H1 (cell line): Measurements from ENCODE around the gene RAB3GAP2. TPM values are rescaled to one million over a fixed set of nuclear protein-coding genes. Genes with fewer than 3 reads are reported as not detected.

ENCODE experiments used
- CTCF ChIP-seq, 3 experiments: IDR thresholded peaks; 1 replicate in 2 of 3; 2 replicates in 1 of 3; pipeline versions ENCODE4 v1.5.1 to v1.6.1; 2011; ENCODE audit warnings: low read length in 3 of 3, mild to moderate bottlenecking in 3 of 3, inconsistent platforms in 2 of 3, low read depth in 1 of 3, moderate library complexity in 1 of 3; ENCODE audit not compliant: insufficient read depth in 1 of 3; ENCODE audit errors: control extremely low read depth in 1 of 3
- EP300 ChIP-seq, 2 experiments: IDR thresholded peaks; 1 replicate in 1 of 2; 2 replicates in 1 of 2; pipeline ENCODE4 v1.6.1; 2011 to 2012; ENCODE audit warnings: low read depth in 2 of 2, low read length in 2 of 2, mild to moderate bottlenecking in 2 of 2, borderline replicate concordance in 1 of 2, inconsistent platforms in 1 of 2, moderate library complexity in 1 of 2
- POU5F1 ChIP-seq: IDR thresholded peaks from 2 replicates; pipeline ENCODE4 v1.6.1; 2011; ENCODE audit warnings: low read depth, mild to moderate bottlenecking, low read length, moderate library complexity
- RBBP5 ChIP-seq: IDR thresholded peaks from 2 replicates; pipeline ENCODE4 v1.7.1; 2012; ENCODE audit warnings: low read depth, mild to moderate bottlenecking, inconsistent platforms, low read length, moderate library complexity, borderline replicate concordance
- TEAD4 ChIP-seq: IDR thresholded peaks from 2 replicates; pipeline ENCODE4 v1.6.1; 2012; ENCODE audit warnings: low read depth, low read length, inconsistent platforms, mixed read lengths
- polyA plus RNA-seq, 7 experiments: library from polyadenylated mRNA; depleted of rRNA in 3 of 7; stranded (reverse) in 5 of 7; unstranded in 2 of 7; fragments of >200 nt in 5 of 7; fragments of 200-250 nt in 2 of 7; gene quantifications; 1 replicate in 5 of 7; 2 replicates in 1 of 7; 4 replicates in 1 of 7; pipeline versions ENCODE4 v1.2.1 to v1.2.3, GENCODE V29; 2011 to 2013; ENCODE audit warnings: missing spikeins in 2 of 7, mixed read lengths in 2 of 7
- total RNA-seq: library from RNA; stranded (reverse); fragmentation: NEBNext Ultra II Directional; extraction: Animal tissue kit (Norgen Biotek cat#: 25700); gene quantifications from 2 replicates; pipeline ENCODE4 v1.2.1, GENCODE V29; 2021
- TF ChIP-seq, protein P1 (sequence below): IDR thresholded peaks from 2 replicates; pipeline ENCODE4 v1.6.1; 2012; ENCODE audit warnings: inconsistent platforms

RAB3GAP2 gene
- total and polyA plus RNA-seq, 2 of the 8 experiments (the other 6 are each of a cell fraction or from before 2014, with no cell fraction given), result 19.7 to 52.7 TPM

DNA sequence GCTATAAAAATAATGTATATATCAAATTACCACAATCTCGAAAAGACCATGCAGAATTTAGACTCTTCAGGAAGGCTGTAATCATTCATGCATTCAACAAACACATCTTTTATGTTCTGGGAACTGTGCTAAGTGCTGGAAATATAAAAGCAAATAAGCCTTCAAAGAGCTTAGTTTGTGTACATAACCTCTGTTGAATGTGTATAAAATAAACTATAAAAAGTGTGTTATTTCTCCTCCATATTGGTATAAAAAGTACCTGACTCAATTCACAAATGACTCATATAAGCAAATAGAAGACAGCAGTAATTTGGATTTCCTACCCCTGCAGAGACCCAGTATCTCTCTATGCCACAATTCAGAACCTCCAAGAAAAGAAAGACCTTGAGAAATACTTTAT is 36.8 kb downstream of the RAB3GAP2 start (continued):
- TF ChIP-seq, protein P1, sequence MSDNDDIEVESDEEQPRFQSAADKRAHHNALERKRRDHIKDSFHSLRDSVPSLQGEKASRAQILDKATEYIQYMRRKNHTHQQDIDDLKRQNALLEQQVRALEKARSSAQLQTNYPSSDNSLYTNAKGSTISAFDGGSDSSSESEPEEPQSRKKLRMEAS, result no peak
- TF ChIP-seq POU5F1 (no peak), EP300 (IDR thresholded peaks at IDR 0.05; ENCODE audit: borderline replicate concordance in 1 of 2, low read depth in 2 of 2, low read length in 2 of 2) (no peak), CTCF (IDR thresholded peaks at IDR 0.05; ENCODE audit: control extremely low read depth in 1 of 3, insufficient read depth in 1 of 3, low read depth in 1 of 3, low read length in 3 of 3) (no peak), TEAD4 (no peak), RBBP5 (no peak)
